Measurements from ENCODE around the gene DHCR7. TPM values are rescaled to one million over a fixed set of nuclear protein-coding genes. Genes with fewer than 3 reads are reported as not detected.

DHCR7 gene
- total RNA-seq, 1 donor from 2014 or later, result 64.2 TPM

DNA sequence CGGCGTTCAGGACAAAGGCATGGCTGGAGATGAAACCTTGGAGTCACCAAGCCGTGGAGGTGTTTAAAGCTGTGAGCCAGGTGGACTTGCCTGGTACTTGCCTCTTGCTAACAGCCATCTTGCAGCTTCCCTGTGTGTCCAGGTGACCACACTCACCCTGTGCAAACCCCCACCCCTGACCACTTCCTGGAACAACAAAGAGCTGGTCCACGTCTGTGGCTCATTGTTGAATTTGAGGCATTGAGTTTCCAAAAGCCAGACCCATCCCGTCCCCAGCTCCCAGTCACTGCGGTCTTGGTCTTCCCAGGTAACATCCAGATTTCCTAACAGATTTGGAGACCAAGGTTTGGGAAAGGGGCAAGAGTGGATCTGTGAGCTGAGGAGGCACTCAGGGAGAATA, 18.5 kb downstream of the DHCR7 start:
- intact Hi-C loops (cut with DNase I), result no loop called here

DNA sequence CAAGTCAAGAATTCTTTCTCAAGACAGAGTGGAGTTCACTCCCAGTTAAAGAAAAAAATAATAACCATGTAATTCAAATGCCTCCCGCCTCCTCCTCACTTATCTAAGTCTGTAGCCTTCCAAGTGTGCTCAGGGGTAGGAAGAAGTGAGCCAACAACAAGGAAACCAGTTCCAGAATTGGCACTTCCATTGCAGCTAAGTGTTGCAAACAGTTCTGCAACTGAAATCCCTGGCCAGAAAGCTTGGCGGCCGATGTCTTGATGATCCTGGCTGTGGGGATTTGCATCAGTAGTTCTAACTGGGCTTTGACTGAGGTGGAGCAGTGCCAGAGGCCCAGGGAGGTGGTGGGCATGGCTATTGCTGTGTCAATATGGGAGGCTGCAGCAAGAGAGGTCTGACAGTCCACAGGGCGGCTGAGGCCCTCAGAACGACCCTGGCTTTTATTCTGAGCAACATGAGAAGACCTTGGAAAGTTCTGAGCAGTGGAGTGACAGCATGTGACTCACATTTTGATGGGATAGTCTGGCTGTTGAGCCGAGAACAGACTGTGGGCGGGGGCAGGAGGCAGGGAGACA, 19.2 kb downstream of the DHCR7 start:
- Histone ChIP-seq H3K27ac (no peak overlapping the region), H3K36me3 (no peaks in the 10 kb centered on the region), H3K4me3 (no peak overlapping the region), H3K27me3 (ENCODE audit: low read depth) (no peaks in the 10 kb centered on the region), H3K4me1 (peaks cover 11% of the 10 kb centered on the region), H3K9me3 (no peaks in the 10 kb centered on the region)
- ATAC-seq (peak; percentile 40 to 48), DNase-seq (no peak)
- intact Hi-C loops (cut with DNase I), result no loop called here
- TF ChIP-seq, protein P1, sequence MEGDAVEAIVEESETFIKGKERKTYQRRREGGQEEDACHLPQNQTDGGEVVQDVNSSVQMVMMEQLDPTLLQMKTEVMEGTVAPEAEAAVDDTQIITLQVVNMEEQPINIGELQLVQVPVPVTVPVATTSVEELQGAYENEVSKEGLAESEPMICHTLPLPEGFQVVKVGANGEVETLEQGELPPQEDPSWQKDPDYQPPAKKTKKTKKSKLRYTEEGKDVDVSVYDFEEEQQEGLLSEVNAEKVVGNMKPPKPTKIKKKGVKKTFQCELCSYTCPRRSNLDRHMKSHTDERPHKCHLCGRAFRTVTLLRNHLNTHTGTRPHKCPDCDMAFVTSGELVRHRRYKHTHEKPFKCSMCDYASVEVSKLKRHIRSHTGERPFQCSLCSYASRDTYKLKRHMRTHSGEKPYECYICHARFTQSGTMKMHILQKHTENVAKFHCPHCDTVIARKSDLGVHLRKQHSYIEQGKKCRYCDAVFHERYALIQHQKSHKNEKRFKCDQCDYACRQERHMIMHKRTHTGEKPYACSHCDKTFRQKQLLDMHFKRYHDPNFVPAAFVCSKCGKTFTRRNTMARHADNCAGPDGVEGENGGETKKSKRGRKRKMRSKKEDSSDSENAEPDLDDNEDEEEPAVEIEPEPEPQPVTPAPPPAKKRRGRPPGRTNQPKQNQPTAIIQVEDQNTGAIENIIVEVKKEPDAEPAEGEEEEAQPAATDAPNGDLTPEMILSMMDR (IDR thresholded peaks at IDR 0.05), result no peak

More for the DNA sequence above, 18.5 kb downstream of the DHCR7 start:
- Histone ChIP-seq H3K27ac (no peak overlapping the region), H3K36me3 (no peaks in the 10 kb centered on the region), H3K27me3 (ENCODE audit: low read depth) (no peaks in the 10 kb centered on the region), H3K4me3 (no peak overlapping the region), H3K4me1 (peaks cover 13% of the 10 kb centered on the region), H3K9me3 (no peaks in the 10 kb centered on the region)
- DNase-seq, result no peak
- no peak for ATAC-seq
- TF ChIP-seq, protein P1 (IDR thresholded peaks at IDR 0.05), result no peak

DNA sequence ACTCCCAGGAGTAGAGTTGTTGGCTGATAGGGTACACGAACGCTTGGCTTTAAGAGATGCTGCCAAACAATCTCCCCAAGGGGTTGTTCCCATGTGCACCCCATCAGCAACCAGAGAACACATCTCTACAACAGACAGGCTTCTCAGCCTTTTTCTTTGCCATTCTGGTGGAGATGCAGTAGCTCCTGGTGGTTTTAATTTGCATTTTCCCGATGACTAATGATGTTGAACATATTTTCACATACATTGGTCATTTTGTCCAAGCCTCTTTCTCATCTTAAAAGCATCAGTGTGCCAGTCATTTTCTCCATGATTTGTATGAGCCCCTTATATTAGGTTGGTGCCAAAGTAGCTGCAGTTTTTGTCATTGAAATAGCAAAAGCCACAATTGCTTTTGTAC, 21.8 kb downstream of the DHCR7 start:
- no peak overlapping the region for H3K4me3 ChIP-seq
- H3K9me3 ChIP-seq, result no peaks in the 10 kb centered on the region
- intact Hi-C loops (cut with DNase I), result no loop called here
- no peaks in the 10 kb centered on the region for H3K36me3 ChIP-seq
- no peak for DNase-seq
- no peaks in the 10 kb centered on the region for H3K4me1 ChIP-seq
- no peak overlapping the region for H3K27ac ChIP-seq
- TF ChIP-seq, protein P1 (IDR thresholded peaks at IDR 0.05), result no peak
- no peak for ATAC-seq
- no peaks in the 10 kb centered on the region for H3K27me3 ChIP-seq (ENCODE audit: low read depth)

DNA sequence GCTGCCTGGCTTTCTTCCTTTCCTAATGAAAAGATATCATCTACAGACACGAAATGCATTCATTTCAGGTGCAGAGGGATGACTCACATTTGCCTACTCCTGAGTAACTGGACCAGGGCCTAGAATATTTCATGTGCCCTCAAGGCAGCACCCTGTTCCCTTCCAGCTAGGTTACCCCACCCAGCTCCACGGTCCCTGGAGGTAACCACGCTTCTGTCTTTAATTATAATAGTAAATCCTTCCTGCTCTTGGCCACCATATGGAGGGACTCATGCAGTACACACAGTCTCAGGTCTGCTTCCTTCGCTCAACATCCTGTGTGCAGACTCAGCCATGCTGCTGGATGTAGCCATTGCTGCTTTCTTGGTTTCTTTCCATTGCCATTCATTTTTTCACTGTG, 22.3 kb downstream of the DHCR7 start:
- TF ChIP-seq, protein P1 (IDR thresholded peaks at IDR 0.05), result no peak
- DNase-seq, result no peak

DNA sequence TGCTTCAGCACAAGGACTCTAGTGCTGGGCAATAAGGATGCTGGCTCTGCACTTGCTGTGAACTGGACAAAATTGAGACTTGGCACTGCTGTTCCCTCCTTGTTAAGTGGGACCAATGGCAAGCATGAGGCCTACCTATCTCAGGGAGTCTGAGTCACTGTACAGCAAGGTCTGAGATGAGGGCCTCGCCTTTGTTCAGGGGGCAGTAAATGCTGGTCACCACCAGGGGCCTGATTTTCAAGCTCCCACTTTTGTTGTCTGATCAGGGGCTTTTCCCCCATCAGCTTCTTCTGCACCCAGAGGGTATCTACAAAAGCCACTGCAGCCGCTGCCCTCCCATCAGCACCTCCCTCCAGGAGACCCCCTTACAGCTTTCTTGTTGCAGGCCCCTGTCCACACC, 22.8 kb downstream of the DHCR7 start:
- H3K36me3 ChIP-seq, result no peaks in the 10 kb centered on the region
- TF ChIP-seq, protein P1 (IDR thresholded peaks at IDR 0.05), result no peak
- no peak for ATAC-seq
- no peak for DNase-seq
- H3K4me1 ChIP-seq, result no peaks in the 10 kb centered on the region
- H3K4me3 ChIP-seq, result no peak overlapping the region
- H3K27ac ChIP-seq, result no peak overlapping the region
- no peaks in the 10 kb centered on the region for H3K27me3 ChIP-seq (ENCODE audit: low read depth)
- intact Hi-C loops (cut with DNase I), result no loop called here
- no peaks in the 10 kb centered on the region for H3K9me3 ChIP-seq

More for the DNA sequence above, 22.3 kb downstream of the DHCR7 start:
- ATAC-seq, result peak in 1 of 2 donors; percentile 22
- H3K4me3 ChIP-seq, result no peak overlapping the region
- no peaks in the 10 kb centered on the region for H3K4me1 ChIP-seq
- no peaks in the 10 kb centered on the region for H3K27me3 ChIP-seq (ENCODE audit: low read depth)
- H3K9me3 ChIP-seq, result no peaks in the 10 kb centered on the region
- H3K36me3 ChIP-seq, result no peaks in the 10 kb centered on the region
- intact Hi-C loops (cut with DNase I), result no loop called here
- H3K27ac ChIP-seq, result no peak overlapping the region
